Neural progenitor cell (in vitro differentiated cells): ENCODE results near the gene PSTPIP1.

Experiments
- EZH2phosphoT487 ChIP-seq: fragments of 200-600 bp; sonication (generic); IDR thresholded peaks from 2 replicates; pipeline ENCODE4 v1.6.1; 2017; ENCODE audit warnings: antibody characterized with exemption
- TF ChIP-seq, protein P1 (sequence below): fragments of 200-600 bp; sonication (generic); IDR thresholded peaks from 2 replicates; pipeline ENCODE4 v1.5.1; 2017; ENCODE audit warnings: antibody characterized with exemption, mild to moderate bottlenecking

DNA sequence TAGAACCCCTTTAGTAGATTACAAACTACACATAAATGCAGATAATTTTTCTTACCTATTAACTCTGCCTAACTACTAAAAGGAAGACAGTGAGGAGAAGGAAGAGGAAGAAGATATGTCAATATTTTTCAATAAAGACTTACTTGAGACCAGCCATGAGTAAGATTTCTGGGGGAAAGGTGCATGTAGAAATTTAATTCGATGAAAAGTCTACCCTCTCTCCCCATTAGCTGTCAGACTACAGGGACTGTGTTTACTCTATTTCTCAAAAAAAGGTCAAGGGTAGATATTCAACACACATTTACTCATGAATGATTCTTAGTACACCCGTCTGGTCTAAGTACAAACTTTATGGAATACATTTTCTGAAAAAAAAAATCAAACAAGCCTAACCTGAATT lies 69.1 kb downstream of the PSTPIP1 start:
- TF ChIP-seq, protein P1, sequence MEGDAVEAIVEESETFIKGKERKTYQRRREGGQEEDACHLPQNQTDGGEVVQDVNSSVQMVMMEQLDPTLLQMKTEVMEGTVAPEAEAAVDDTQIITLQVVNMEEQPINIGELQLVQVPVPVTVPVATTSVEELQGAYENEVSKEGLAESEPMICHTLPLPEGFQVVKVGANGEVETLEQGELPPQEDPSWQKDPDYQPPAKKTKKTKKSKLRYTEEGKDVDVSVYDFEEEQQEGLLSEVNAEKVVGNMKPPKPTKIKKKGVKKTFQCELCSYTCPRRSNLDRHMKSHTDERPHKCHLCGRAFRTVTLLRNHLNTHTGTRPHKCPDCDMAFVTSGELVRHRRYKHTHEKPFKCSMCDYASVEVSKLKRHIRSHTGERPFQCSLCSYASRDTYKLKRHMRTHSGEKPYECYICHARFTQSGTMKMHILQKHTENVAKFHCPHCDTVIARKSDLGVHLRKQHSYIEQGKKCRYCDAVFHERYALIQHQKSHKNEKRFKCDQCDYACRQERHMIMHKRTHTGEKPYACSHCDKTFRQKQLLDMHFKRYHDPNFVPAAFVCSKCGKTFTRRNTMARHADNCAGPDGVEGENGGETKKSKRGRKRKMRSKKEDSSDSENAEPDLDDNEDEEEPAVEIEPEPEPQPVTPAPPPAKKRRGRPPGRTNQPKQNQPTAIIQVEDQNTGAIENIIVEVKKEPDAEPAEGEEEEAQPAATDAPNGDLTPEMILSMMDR, result no peak
- TF ChIP-seq EZH2phosphoT487, result no peak
